GM23338 (cell line): ENCODE data around the gene PPFIBP2. TPM values are rescaled to one million over a fixed set of nuclear protein-coding genes. Genes with fewer than 3 reads are reported as not detected.

Experiments
- ATAC-seq: fragments of 200-7000 bp; cut with Tn5 transposase; 3 replicates; pipeline ENCODE4 v1.9.1; 2020
- DNase-seq: peaks from one replicate; pipeline ENCODE4 v3.0.0-alpha.2; 2015; ENCODE audit warnings: low spot score
- H2AFZ ChIP-seq: fragments of 200-600 bp; sonication (generic); 2 replicates; pipeline ENCODE4 v1.8.0; 2016; ENCODE audit warnings: antibody characterized with exemption, mild to moderate bottlenecking, moderate library complexity
- H3F3A ChIP-seq: fragments of 200-600 bp; sonication (generic); replicated peaks from 2 replicates; pipeline ENCODE4 v1.8.0; 2017; ENCODE audit warnings: antibody characterized with exemption, mixed run types, low read depth
- H3K27ac ChIP-seq: fragments of 200-600 bp; sonication (generic); 2 replicates; pipeline ENCODE4 v1.6.1; 2016; ENCODE audit warnings: low read depth
- H3K27me3 ChIP-seq: fragments of 200-600 bp; sonication (generic); 2 replicates; pipeline ENCODE4 v1.8.0; 2016; ENCODE audit warnings: mild to moderate bottlenecking, mixed run types, moderate library complexity; ENCODE audit not compliant: insufficient read depth
- H3K36me3 ChIP-seq: fragments of 200-600 bp; sonication (generic); 2 replicates; pipeline ENCODE4 v1.8.0; 2016; ENCODE audit warnings: mild to moderate bottlenecking; ENCODE audit not compliant: insufficient read depth
- H3K4me1 ChIP-seq: fragments of 200-600 bp; sonication (generic); 2 replicates; pipeline ENCODE4 v1.8.0; 2016; ENCODE audit warnings: mild to moderate bottlenecking, moderate library complexity; ENCODE audit not compliant: insufficient read depth
- H3K4me2 ChIP-seq: fragments of 200-600 bp; sonication (generic); 2 replicates; pipeline ENCODE4 v1.7.1; 2017; ENCODE audit warnings: mixed run types
- H3K4me3 ChIP-seq: fragments of 200-600 bp; sonication (generic); 2 replicates; pipeline ENCODE4 v1.6.1; 2016; ENCODE audit warnings: mixed run types
- H3K79me2 ChIP-seq: fragments of 200-600 bp; sonication (generic); replicated peaks from 2 replicates; pipeline ENCODE4 v1.8.0; 2017; ENCODE audit warnings: mild to moderate bottlenecking; ENCODE audit not compliant: insufficient read depth
- H3K9me2 ChIP-seq: fragments of 200-600 bp; sonication (generic); 2 replicates; pipeline ENCODE4 v1.8.0; 2017; ENCODE audit not compliant: insufficient read depth
- H4K20me1 ChIP-seq: fragments of 200-600 bp; sonication (generic); replicated peaks from 2 replicates; pipeline ENCODE4 v1.8.0; 2017; ENCODE audit warnings: mild to moderate bottlenecking; ENCODE audit not compliant: insufficient read depth
- H3K27ac Mint-ChIP-seq: 2 replicates; pipeline ENCODE4 v1.8.0; 2020; ENCODE audit warnings: inconsistent platforms, mild to moderate bottlenecking, moderate library complexity, mixed read lengths
- H3K27me3 Mint-ChIP-seq: 3 replicates; pipeline ENCODE4 v1.8.0; 2022; ENCODE audit warnings: low read depth, mild to moderate bottlenecking, moderate library complexity, mixed read lengths, inconsistent platforms; ENCODE audit not compliant: insufficient read depth, poor library complexity
- H3K36me3 Mint-ChIP-seq: 3 replicates; pipeline ENCODE4 v1.8.0; 2021; ENCODE audit warnings: low read depth, mild to moderate bottlenecking, inconsistent platforms, moderate library complexity, mixed read lengths
- H3K4me1 Mint-ChIP-seq: 3 replicates; pipeline ENCODE4 v1.8.0; 2020; ENCODE audit warnings: mild to moderate bottlenecking, inconsistent platforms, mixed read lengths
- H3K4me3 Mint-ChIP-seq: 3 replicates; pipeline ENCODE4 v1.8.0; 2021; ENCODE audit warnings: moderate library complexity, mild to moderate bottlenecking, inconsistent platforms, mixed read lengths
- H3K9me3 Mint-ChIP-seq: 3 replicates; pipeline ENCODE4 v1.8.0; 2020; ENCODE audit warnings: moderate library complexity, mild to moderate bottlenecking, inconsistent platforms, mixed read lengths
- CREB1 ChIP-seq: fragments of 250-450 bp; sonication (Bioruptor Pico); IDR thresholded peaks from 2 replicates; pipeline ENCODE4 v1.5.0; 2020; ENCODE audit warnings: low read depth, mild to moderate bottlenecking, moderate library complexity
- CTCF ChIP-seq, 2 experiments: fragments of 200-600 bp in 1 of 2; sonication (generic) in 1 of 2; conservative IDR thresholded peaks; 2 replicates each; pipeline versions ENCODE4 v1.5.1 to v1.6.1; 2016 to 2017; ENCODE audit warnings: antibody characterized with exemption in 2 of 2, low read depth in 2 of 2, mild to moderate bottlenecking in 2 of 2, moderate library complexity in 1 of 2
- EZH2 ChIP-seq: fragments of 200-600 bp; sonication (generic); IDR thresholded peaks from one replicate; pipeline ENCODE4 v1.8.0; 2017; ENCODE audit warnings: antibody characterized with exemption, mild to moderate bottlenecking, low read depth; ENCODE audit not compliant: unreplicated experiment
- EZH2phosphoT487 ChIP-seq: fragments of 200-600 bp; sonication (generic); IDR thresholded peaks from one replicate; pipeline ENCODE4 v1.8.1; 2018; ENCODE audit warnings: antibody characterized with exemption; ENCODE audit not compliant: unreplicated experiment
- JUNB ChIP-seq: IDR thresholded peaks from one replicate; pipeline ENCODE4 v1.6.1; 2016; ENCODE audit warnings: antibody characterized with exemption; ENCODE audit not compliant: unreplicated experiment
- NANOG ChIP-seq: IDR thresholded peaks from 2 replicates; pipeline ENCODE4 v1.6.1; 2016; ENCODE audit warnings: antibody characterized with exemption, borderline replicate concordance
- POLR2AphosphoS5 ChIP-seq: IDR thresholded peaks from 2 replicates; pipeline ENCODE4 v1.6.1; 2016; ENCODE audit warnings: antibody characterized with exemption, low read depth
- STAT1 ChIP-seq: IDR thresholded peaks from one replicate; pipeline ENCODE4 v1.6.1; 2016; ENCODE audit warnings: antibody characterized with exemption; ENCODE audit not compliant: unreplicated experiment
- ZNF331 ChIP-seq: fragments of 250-450 bp; sonication (Bioruptor Pico); IDR thresholded peaks from 2 replicates; pipeline ENCODE4 v1.5.0; 2020; ENCODE audit warnings: low read depth, mild to moderate bottlenecking, moderate library complexity
- ZNF462 ChIP-seq: fragments of 250-450 bp; sonication (Bioruptor Pico); IDR thresholded peaks from 2 replicates; pipeline ENCODE4 v1.5.0; 2020; ENCODE audit warnings: mild to moderate bottlenecking, moderate library complexity
- polyA plus RNA-seq: library from polyadenylated mRNA; unstranded; fragments of >200 nt; fragmentation: Nextera tagmentation; extraction: Ambion mirVana; gene quantifications from 2 replicates; pipeline ENCODE4 v1.2.1, GENCODE V29; 2016
- total RNA-seq: library from RNA; depleted of rRNA; stranded (reverse); fragments of >200 nt; shearing (Covaris generic); gene quantifications from 2 replicates; pipeline ENCODE4 v1.2.3, GENCODE V29; 2014

Gene PPFIBP2
- total and polyA plus RNA-seq, 2 experiments from 2014 or later, result 7.1 to 14.8 TPM

GRCh38 chr11:7490535-7490934 is 23.3 kb upstream of the PPFIBP2 start (continued):
- no peak for TF ChIP-seq CTCF (conservative IDR thresholded peaks at IDR 0.05; ENCODE audit: low read depth in 2 of 2)

- peaks cover 30% of the 10 kb centered on the region for H3K4me1 Mint-ChIP-seq
- no peak overlapping the region for H3K4me3 Mint-ChIP-seq
Measured at GRCh38 chr11:7492253-7492652, 21.5 kb upstream of the PPFIBP2 start.

GRCh38 chr11:7493670-7494069 is 20.1 kb upstream of the PPFIBP2 start:
- no peaks in the 10 kb centered on the region for H3K79me2 ChIP-seq
- no peak for DNase-seq
- Mint-ChIP-seq H3K36me3 (no peaks in the 10 kb centered on the region), H3K27me3 (peaks cover 2% of the 10 kb centered on the region), H3K4me3 (no peak overlapping the region), H3K9me3 (no peaks in the 10 kb centered on the region), H3K4me1 (peaks cover 37% of the 10 kb centered on the region), H3K27ac (no peak overlapping the region)
- no peak overlapping the region for H2AFZ ChIP-seq
- H3K4me3 ChIP-seq, result no peak overlapping the region
- H3K4me2 ChIP-seq, result no peak overlapping the region
- no peak for ATAC-seq
- H3K27ac ChIP-seq, result no peak overlapping the region
- no peaks in the 10 kb centered on the region for H4K20me1 ChIP-seq
- peaks cover 14% of the 10 kb centered on the region for H3K9me2 ChIP-seq
- H3K36me3 ChIP-seq, result no peaks in the 10 kb centered on the region
- H3K4me1 ChIP-seq, result peaks cover 7% of the 10 kb centered on the region
- no peaks in the 10 kb centered on the region for H3F3A ChIP-seq
- H3K27me3 ChIP-seq, result no peaks in the 10 kb centered on the region
- TF ChIP-seq NANOG (no peak), CREB1 (CRISPR knock-in tag) (no peak), STAT1 (no peak), ZNF462 (CRISPR knock-in tag) (no peak), JUNB (no peak), EZH2phosphoT487 (no peak), CTCF (conservative IDR thresholded peaks at IDR 0.05; ENCODE audit: low read depth in 2 of 2) (no peak), ZNF331 (CRISPR knock-in tag) (no peak), POLR2AphosphoS5 (no peak), EZH2 (no peak)

More at GRCh38 chr11:7492253-7492652, 21.5 kb upstream of the PPFIBP2 start:
- no peak overlapping the region for H3K27ac Mint-ChIP-seq
- Histone ChIP-seq H3K27me3 (no peaks in the 10 kb centered on the region), H4K20me1 (no peaks in the 10 kb centered on the region), H3K9me2 (peaks cover 14% of the 10 kb centered on the region), H3K4me2 (no peak overlapping the region), H3K27ac (no peak overlapping the region), H3K79me2 (no peaks in the 10 kb centered on the region), H3K4me1 (peaks cover 5% of the 10 kb centered on the region; the same call in 1 of the 2 replicates), H3K36me3 (no peaks in the 10 kb centered on the region), H2AFZ (peak overlapping the region; percentile 47; the same call in 1 of the 2 replicates), H3K4me3 (no peak overlapping the region), H3F3A (no peaks in the 10 kb centered on the region)
- peaks cover 2% of the 10 kb centered on the region for H3K27me3 Mint-ChIP-seq
- no peaks in the 10 kb centered on the region for H3K9me3 Mint-ChIP-seq
- ATAC-seq (no peak), DNase-seq (no peak)
- no peak for TF ChIP-seq STAT1
- H3K36me3 Mint-ChIP-seq, result no peaks in the 10 kb centered on the region
